Measurements from ENCODE around the gene FAM120B.

The FAM120B gene

DNA sequence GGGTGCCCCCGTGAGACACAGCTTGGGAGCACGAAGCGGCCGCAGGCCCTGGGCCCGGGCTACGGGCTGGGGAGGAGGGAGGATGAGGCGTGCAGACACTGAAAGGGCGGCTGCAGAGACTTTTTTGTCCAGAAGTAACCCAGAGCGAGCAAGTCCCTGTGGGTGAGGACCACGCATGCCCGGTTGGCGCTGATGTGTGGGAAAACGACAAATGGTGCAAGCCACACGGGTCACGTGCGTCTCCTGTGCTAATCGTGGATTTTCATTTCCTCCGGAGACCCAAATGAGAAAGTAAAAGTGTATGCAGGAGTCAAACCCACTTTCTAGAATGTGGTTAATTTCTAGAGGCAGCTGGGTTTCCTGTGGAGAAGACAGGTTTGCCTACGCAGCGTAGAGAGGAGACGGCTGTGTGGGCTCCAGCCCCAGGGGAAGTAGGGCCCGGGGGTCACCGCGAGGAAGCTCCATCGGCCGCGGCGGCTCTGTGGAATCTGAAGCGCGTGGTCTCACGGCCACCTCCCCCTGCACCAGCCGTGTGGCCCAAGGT, 34.7 kb upstream of the FAM120B start:
- no peak for DNase-seq (ENCODE audit: low read depth, low spot score)

DNA sequence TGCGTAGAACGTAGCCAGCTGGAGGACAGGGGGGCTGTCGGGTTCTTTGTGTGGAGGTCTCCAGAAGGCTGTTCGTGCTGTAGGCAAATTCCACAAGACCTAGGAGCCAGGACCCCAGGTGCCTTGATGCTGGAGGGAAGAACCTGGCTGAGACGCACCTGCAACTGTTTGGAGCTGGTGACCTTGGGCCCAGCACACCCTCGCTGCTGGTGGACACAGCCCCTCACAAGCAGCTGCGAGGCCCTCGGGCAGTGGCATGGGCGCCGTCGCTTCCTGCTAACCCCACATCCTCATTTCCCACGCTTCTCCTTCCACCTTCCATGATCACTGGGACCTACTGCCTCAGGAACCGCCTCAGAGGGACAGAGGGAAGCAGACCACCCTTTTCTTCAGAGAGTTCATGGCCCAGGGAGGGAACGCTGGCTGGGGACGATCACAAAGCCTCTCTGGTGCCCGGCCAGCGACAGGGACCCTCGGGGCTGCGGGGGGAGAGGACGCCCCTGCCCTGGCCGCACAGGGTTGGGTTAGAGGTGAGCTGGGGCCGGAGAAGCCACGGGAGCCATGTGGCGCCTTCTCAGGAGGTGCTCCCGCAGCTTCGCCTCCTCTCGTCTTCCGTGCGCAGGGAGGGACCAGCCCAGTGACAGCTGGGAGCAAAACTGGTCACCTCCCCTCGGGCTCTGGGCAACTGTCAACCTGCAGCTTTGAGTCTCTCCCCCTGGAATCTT, 34.1 kb upstream of the FAM120B start:
- DNase-seq (ENCODE audit: low read depth, low spot score), result no peak

DNA sequence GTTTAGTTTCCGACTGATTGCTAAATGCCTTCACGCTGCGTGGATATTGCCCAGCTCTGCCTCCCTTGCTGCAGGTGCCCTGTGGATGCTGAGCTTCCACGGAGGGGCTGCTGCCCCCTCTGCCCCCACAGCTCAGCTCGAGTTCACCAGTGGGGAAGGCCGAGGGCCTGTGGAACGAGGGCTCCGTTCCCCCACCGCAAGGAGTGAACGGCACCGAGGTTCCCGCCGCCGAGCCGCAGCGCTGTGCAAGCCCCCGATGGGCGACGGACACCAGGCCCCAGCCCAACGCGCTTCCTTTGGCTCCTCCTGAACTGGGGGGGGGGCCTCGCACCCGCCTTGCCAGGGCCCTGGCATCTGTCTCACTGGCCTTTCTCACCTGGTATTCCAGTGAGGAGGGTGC, 33.4 kb upstream of the FAM120B start:
- DNase-seq (ENCODE audit: low read depth, low spot score), result no peak

DNA sequence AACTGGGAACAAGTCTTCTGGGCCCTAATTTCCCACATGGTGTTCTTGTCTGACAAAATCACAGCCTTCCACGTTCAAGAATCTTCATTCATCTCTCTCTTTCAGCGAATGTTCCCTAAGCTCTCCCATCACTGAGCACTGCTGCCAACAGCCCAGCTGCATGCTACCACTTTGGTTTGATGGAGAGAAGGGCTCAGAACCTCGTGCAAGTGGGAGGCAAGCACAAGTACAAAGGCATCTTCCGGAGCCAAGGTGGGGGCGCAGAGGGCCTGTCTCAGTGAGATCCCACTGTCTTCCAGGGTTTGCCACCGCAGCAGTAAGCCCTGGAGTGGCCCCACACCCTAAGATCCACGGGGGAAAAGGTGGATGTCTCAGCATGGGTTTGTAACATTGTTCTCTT, 32.9 kb upstream of the FAM120B start:
- DNase-seq (ENCODE audit: low read depth, low spot score), result no peak

DNA sequence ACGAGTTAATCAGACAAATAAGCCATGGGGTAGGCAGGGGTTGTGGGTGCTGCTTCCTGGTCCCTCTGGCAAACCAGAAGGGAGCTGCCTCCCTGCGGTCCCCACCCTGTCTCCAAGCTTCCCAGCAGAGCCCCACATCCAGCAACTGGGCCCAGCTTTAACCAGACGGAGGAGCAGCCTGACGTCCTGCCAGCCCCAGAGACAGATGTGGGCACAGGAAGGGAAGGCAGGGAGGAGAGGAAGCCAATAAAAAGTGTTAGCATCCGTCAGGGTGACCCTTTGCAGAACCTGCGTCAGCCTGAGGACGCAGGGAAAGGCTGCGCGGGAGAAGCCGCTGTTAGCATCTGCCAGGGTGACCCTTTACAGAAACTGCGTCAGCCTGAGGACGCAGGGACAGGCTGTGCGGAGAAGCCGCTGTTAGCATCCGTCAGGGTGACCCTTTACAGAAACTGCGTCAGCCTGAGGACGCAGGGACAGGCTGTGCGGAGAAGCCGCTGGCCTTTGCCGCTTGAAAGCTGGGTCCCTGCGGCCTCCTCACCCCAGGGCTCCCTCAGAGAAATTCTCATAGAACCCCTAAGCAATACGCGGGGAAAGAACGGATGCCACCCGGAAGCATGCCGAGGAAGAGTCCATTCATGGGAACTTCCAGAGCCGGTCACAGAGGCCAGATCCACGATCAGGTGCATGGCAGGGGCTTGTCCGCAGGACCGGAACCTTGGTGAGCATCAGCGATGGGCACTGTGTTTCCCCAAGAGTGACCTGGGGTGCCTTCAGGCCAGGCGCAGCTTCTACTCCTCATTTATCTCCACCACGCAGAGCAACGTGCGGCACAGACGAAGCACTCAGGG, 31.6 kb upstream of the FAM120B start:
- no peak for DNase-seq (ENCODE audit: low read depth, low spot score)

DNA sequence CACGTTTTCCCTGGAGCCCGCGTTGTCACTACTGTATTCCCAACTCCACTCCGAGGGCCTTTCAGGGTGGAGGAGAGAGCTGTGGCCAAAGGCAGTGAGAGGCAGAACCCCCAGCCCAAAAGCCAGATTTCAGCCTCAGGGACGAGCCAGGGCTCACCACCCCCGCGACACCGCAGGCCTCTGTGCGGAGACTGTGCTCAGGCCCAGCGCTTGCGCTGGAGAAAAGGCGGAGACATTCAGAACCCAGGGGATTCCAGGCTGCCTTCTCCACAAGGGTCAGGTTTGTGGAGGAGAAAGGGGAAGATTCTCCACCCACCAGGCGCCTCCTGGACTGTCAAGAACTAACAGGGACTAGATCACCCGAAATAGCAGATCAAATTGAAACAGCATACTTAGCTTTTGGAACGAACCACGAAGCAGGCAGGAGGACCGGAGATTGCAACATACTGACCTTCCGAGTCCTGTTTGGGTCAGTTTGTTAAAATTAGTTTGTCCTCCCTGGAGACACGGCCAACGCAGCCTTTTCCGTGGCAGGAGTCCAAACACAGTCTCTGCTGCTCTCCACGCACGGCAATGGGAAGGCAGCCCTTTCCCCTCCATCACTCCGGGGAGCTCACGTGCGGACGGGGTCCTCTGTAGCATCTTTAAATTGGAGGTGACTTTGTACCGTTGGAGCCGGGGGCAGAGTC, 30.0 kb upstream of the FAM120B start:
- DNase-seq (ENCODE audit: low read depth, low spot score), result no peak

DNA sequence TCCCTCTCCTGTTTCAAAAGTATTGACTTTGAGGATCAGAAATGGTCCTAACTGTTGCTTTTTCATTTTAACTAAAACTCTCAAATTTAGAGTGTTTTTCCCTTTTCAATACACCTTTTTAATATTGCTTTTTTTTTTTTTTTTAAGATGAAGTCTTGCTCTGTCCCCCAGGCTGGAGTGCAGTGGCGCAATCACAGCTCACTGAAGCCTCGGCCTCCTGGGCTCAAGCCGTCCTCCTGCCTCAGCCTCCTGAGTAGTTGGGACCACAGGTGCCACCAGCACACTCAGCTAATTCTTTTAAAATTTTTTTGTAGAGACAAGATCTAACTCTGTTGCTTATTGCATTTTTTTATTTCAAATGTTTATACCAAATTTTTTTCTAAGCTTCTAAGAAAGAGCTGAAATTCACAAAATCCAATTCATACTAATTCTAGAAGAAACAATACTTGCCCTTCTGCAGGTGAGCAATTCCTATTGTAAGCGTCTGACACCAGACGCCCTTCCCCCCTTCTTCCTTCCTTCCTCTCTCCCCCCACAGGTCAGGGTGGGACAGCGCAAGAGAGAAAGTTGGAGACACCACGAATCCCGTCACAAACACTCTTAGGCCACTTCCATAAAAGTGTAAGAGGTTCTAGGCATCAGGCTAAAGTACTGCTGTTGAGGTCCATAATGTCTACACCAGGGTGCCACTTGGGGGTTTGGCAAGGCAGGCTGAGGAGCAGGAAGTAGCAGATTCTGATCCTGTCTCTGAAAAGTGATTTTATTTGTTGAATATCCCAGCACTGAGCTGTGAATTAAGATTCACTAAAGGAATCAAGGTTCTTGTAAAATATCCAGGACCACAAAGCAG, 28.4 kb upstream of the FAM120B start:
- no peak for DNase-seq (ENCODE audit: low read depth, low spot score)

DNA sequence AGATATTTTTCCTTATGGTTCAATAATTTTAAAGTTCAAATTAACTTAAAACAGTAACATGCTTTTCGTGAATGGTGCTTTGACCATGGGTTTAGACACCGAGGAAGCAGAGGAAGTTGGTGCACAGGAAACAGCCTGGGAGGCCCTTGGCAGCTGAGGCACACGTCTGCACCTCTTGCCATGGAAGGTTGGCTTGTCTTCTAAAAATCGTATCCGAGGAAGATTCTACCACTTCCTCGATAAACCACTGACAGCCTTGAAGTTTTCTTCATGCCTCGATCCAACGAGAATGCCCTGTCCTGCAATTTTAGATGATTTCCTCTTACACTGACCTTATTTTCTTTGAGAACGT, 27.8 kb upstream of the FAM120B start:
- no peak for DNase-seq (ENCODE audit: low read depth, low spot score)

DNA sequence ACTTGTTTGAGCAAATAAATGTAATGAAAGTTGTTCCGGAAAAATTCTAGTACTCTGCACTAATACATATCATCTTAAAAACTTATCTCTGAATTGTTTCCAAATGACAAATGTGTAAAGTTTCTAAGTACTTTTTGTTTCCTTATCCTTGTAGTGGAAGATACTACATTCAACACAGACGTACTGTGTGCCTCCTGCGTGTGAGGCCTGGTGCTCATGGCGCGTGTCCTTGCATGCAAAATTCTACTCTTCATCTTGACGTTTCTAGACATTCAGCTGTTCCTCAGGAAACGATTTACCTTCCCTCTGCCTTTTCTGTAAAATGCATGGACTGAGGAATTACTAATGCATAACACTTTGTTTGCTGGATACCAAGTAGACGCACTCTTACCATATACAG, 27.1 kb upstream of the FAM120B start:
- no peak for DNase-seq (ENCODE audit: low read depth, low spot score)

DNA sequence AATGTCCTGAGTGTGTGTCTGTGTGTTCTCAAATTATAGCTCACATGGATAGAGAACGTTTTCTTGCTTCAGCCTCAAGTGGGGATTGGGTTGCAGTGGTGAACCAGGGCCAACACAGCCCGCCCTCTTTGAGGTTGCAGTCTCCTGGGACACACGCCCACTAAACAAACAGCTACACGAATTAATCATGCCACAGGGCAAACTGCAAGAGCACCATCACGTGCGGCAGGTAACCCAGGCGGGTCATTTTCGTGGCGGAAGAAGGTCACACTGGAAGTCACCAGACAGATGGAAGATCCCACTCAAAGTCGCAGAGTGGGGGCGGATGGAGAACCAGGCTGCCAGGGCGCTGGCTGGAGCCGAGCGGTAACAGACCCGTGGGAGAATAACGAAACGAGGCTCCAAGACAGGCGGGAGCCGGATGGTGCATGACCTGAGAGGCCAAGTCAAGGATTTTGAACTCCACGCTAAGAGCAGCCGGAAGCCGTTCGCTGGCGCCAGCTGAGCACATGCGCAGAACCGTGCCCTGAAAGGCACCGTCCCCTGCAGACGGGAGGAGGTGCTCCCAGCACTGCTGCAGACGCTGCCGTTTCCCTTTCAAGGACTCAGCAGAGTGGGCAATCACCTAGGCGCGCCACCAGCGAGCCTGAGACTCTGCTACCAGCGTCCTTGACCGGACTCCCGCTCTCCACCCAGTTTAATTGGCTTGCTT, 26.4 kb upstream of the FAM120B start:
- peak; percentile 21 for DNase-seq (ENCODE audit: low read depth, low spot score)

DNA sequence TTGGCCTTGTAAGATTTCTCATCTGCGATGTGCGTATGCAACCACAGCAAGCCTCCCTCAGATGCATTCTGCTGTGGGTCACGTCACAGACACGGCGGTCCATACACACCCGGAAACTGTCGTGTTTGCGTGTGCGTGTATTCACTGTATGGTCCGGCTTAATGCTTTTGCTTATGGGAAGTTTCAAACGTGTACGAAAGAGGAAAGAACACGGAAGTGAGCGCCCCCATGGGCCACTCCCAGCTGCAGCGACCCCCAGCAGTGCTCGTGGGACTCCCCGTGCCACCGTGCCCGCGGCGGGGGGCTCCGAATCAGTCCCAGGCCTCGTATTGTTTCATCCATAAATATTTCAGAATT, 25.9 kb upstream of the FAM120B start:
- no peak for DNase-seq (ENCODE audit: low read depth, low spot score)

DNA sequence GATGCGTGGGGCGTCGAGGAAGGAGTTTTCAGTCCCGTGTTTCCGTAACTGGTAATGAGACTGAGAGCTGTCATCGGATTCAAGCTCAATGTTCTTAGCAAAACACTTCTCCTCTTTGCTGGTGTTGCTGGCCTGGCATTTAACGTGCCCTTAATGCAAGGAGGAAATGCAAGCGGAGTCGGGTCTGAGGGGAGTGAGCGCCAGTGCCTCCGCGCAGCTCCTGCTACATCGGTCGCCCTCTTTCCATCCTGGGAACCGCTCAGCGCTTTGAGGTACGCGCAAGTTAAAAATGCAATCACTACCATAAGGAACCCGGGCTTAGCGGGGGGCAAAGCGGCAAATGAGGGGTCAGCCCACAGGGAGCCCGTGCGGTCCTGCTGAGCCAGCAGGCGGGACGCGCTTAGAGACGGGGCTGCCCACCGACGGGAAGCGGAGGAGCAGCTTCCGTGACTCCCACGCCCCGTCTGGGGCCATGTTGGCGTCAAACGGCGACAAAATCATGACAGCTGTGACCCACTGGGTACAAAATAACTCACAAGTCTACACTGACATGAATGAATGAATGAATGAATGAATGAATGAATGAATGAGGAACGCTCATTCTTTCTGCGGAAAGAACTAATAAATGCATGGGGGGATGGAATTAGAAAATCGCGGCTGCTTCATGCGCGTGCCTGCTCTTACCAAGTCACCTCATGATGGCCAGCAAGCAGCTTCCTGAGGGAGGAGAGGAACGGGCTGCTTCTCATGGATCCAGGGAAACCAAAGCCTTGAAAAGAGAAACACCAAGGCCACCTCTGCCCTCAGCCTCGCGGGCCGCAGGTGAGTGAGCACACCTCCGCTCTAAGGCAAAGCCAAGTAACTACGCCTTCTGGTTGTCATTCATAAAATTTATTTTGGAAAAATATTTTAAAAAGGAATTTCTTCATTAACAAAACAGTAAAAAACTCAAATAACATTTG, 24.9 kb upstream of the FAM120B start:
- DNase-seq (ENCODE audit: low read depth, low spot score), result no peak

DNA sequence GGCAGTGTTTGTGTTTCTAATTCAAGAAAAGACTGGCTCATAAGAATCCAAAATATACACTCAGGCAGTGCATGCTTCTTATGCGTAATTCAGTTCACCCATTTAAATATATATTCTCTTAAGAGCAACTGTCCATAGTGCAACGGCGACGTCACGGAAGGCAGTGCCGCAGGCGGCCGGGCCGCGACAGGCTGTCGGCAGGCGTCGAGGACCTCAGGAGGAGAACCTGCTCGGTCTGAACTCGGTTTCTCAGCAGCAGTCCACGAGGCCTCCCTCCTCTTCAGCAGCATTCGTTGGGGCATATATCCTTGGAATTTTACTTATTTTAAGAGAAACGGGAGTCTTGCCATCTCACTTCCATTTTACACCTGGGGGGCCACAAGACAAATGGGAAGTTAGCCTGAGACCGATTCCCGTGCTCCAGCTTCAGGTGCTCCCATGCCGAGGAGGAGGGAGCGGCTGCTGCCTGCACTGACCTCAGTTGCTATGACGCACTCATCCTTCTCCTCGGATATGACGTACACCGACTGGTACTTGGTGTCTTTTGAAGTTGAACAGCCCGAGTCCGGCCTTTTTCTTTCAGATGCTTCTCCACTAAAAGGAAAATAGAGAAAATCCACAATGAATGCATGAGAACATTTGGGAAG, 23.9 kb upstream of the FAM120B start:
- no peak for DNase-seq (ENCODE audit: low read depth, low spot score)

DNA sequence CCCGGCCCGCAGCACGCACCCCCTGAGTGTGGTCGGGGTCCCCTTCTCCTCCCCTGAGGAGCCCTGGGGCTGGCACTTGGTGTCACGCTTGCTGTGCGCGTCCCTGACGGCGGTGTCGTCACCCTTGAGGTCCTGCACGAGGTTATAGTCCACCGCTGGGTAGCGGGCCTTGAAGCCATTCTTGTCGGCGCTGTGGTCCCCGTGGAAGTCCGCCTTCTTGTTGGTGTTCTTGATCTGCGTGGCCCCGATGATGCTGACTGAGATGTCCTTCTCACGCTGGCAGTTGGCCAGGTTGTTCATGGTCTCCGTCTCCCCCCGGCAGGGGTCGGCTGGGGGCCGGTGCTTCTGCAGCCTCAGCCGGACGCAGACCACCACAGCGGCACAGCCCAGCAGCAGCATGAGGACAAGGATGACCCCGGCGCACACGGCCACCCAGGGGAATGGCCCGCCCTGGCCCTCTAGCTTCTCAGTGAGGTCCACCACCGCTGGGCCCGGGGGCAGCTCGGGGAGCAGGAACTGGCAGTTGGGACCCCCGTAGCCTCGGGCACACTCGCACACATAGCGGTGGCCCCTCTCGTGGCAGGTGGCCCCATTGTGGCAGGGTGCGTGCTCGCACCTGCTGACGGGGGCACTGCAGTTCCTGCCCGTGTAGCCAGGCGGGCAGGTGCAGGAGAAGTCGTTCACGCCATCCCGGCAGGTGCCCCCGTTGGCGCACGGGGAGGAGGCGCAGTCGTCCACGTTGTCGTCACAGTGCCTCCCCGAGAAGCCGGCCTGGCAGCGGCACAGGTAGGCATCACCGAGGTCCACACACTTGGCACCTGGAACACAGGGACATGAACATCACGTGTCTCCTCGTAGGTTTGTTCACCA, 23.1 kb upstream of the FAM120B start:
- DNase-seq (ENCODE audit: low read depth, low spot score), result no peak

DNA sequence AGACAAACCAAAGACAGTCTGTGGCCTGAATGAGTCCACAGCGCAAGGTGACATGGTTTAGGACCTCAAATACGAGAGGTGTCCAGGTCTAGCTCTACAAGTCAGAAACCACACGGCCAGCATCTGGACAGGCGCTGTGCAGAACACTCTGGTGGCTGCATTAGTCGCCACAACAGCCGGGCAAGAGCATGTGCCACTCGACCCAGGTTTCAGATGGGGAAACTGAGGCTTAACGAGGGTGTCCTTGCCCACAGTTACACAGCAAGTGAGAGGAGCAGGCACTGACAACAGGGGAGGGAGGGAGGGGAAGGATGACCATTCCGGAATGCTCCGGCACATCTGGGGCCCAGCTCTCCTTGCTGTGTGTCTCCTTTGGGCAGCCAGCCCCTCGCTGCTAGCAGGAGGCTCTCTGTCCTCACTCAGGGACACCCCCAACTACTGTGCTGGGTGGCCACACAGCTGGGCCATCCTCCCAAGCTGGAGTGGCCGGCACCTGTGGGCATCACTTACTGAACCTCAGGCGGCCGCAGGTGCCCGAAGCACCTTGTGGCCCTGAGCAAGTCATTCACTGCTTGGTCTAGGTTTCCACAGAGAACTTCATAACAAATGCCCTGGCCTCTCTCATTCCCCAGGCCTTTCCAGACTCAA, 22.3 kb upstream of the FAM120B start:
- DNase-seq (ENCODE audit: low read depth, low spot score), result no peak

DNA sequence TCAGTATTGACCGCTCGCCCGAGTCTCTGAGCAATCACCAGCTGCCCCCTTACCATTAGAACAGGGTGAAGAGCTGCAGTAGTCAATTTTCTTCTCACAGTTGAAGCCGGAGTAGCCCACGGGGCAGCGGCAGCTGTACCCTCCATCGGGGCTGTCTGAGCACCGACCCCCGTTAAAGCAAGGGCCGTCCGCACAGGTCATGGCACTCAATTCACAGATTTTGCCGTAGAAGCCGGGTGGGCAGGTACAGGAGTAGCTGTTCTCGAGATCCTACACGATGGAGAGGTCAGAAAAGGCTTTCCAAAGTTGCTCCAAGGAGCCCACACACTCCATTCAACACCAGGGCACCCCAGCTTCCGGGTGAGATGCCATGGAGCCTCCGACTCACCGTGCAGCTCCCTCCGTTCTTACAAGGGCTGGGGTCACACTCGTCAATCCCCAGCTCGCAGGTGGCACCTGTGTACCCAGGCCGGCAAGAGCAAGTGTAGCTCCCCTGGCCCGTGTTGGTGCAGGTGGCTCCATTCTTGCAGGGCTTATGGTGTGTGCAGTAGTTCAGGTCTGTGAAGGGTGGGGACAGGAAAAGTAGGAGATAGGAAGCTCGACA, 21.6 kb upstream of the FAM120B start:
- no peak for DNase-seq (ENCODE audit: low read depth, low spot score)

DNA sequence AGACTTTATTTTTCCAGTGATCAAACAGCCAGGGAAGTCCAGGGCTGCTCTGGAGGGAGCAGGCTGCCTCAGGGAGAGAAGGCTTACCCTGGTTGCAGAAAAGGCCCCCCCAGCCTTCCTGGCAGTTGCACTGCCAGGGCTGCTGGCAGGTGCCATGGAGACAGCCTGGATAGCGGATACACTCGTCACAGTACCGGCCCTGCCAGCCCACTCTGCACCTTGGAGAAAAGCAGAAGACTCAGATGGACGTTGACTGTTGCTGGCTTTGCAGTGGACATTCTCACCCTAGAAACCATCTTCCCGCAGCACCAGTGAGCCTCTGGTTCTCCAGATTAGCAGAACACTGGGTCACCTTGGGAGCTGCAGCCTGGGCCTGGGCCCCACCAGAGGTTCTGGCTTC, 21.1 kb upstream of the FAM120B start:
- no peak for DNase-seq (ENCODE audit: low read depth, low spot score)

Data from astrocyte of the hippocampus (primary cell).